ENCODE data around the gene SMARCC2. TPM values are rescaled to one million over a fixed set of nuclear protein-coding genes. Genes with fewer than 3 reads are reported as not detected.

Gene SMARCC2
- polyA plus RNA-seq, 2 of the 4 experiments (the other 2 are of a cell fraction), result 51.9 to 83.9 TPM

GRCh38 chr12:56137853-56138571 lies 51.3 kb downstream of the SMARCC2 start:
- TF ChIP-seq HMGXB4 (CRISPR knock-in tag; IDR thresholded peaks at IDR 0.05; ENCODE audit: borderline replicate concordance) (no peak), CBX8 (IDR thresholded peaks at IDR 0.05) (no peak), MAZ (IDR thresholded peaks at IDR 0.05; ENCODE audit: borderline replicate concordance, low read depth, low read length) (no peak), KDM1A (IDR thresholded peaks at IDR 0.05; ENCODE audit: low read depth) (no peak), FOSL2 (IDR thresholded peaks at IDR 0.05) (no peak), FOSL2 (CRISPR knock-in tag; IDR thresholded peaks at IDR 0.05) (no peak), REST (IDR thresholded peaks at IDR 0.05) (no peak), PBX3 (IDR thresholded peaks at IDR 0.05) (no peak), RFX5 (IDR thresholded peaks at IDR 0.05) (no peak), HOXB5 (CRISPR knock-in tag; IDR thresholded peaks at IDR 0.05) (no peak), MAFK (IDR thresholded peaks at IDR 0.05; ENCODE audit: partially characterized antibody) (no peak), ZFP36 (IDR thresholded peaks at IDR 0.05; ENCODE audit: borderline replicate concordance, partially characterized antibody) (no peak), ELK1 (IDR thresholded peaks at IDR 0.05; ENCODE audit: low read depth, low read length) (no peak), MYC (IDR thresholded peaks at IDR 0.05; ENCODE audit: borderline replicate concordance, low read length) (no peak), HOXB13 (CRISPR knock-in tag; IDR thresholded peaks at IDR 0.05; ENCODE audit: low read depth) (no peak), FOSB (CRISPR knock-in tag; IDR thresholded peaks at IDR 0.05) (no peak), TFCP2L1 (CRISPR knock-in tag; IDR thresholded peaks at IDR 0.05) (no peak), TP53 (CRISPR knock-in tag; IDR thresholded peaks at IDR 0.05) (no peak), ESRRA (IDR thresholded peaks at IDR 0.05; ENCODE audit: borderline replicate concordance, low read length) (no peak), FOXS1 (CRISPR knock-in tag; IDR thresholded peaks at IDR 0.05) (no peak), RAD21 (conservative IDR thresholded peaks at IDR 0.05 in 1 of 2, IDR thresholded peaks at IDR 0.05 in 1 of 2) (no peak)
- H3K4me1 ChIP-seq, result no peaks in the 10 kb centered on the region
- no peak for FAIRE-seq
- WGBS (ENCODE audit: missing lambda C conversion rate), result 96% methylated on average over 14 of the region's 14 CpGs
- H3K9me3 ChIP-seq, result no peaks in the 10 kb centered on the region
- POLR2A ChIA-PET, result no interaction called here
- CTCF ChIA-PET, result interaction anchor here (0.6 to 3.8 kb wide), 10 partner anchors 9 to 91 kb away, joined by 4 to 17 read pairs (median 6); partner anchors contain the start of genes ESYT1, MYL6, MYL6B and SMARCC2
- no peak for DNase-seq (ENCODE audit: low read depth in 1 of 2, low spot score in 1 of 2)
- H3K4me3 ChIP-seq, result no peak overlapping the region
- no peak overlapping the region for H3K27ac ChIP-seq
- no peak for ATAC-seq
- H3K4me2 ChIP-seq, result no peak overlapping the region
